ENCODE measurements around the gene IGFBP1. TPM values are rescaled to one million over a fixed set of nuclear protein-coding genes. Genes with fewer than 3 reads are reported as not detected.

IGFBP1 gene
- total and polyA plus RNA-seq, 2 of the 13 experiments (the other 11 are each of a cell fraction or from before 2014, with no cell fraction given) = 5.4 to 885 TPM

DNA sequence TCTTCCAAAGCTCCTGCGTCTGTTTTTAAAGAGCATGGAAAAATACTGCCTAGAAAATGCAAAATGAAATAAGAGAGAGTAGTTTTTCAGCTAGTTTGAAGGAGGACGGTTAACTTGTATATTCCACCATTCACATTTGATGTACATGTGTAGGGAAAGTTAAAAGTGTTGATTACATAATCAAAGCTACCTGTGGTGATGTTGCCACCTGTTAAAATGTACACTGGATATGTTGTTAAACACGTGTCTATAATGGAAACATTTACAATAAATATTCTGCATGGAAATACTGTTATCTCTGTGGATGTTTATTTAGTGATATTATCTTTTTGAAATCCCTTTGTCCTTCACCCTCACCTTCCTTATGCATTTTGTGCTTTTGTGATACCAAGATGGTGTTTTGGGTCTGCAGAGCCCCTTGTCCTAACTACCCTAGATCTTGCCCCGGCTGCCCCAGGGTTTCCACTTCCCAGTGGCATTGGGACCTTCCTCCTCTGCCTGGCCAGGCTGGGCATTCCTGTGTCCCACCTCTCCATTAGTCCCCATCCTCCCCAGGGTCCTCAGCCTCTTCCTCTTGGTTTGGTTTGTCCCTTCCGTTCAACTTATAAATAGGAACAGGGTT lies 5.2 kb downstream of the IGFBP1 start (continued):
- no peak for TF ChIP-seq ZNF83 (CRISPR knock-in tag; IDR thresholded peaks at IDR 0.05; ENCODE audit: borderline replicate concordance)
- TF ChIP-seq ZNF816 (CRISPR knock-in tag; IDR thresholded peaks at IDR 0.05; ENCODE audit: borderline replicate concordance) = peak; percentile 96; the same call in 1 of the 2 replicates
- no peak for TF ChIP-seq NR1H2 (CRISPR knock-in tag; IDR thresholded peaks at IDR 0.05; ENCODE audit: borderline replicate concordance, low read depth)
- TF ChIP-seq AGO1 (IDR thresholded peaks at IDR 0.05; ENCODE audit: low read depth, low read length, poor library complexity, severe bottlenecking) = no peak
- no peak for TF ChIP-seq HMGA1 (CRISPR knock-in tag; conservative IDR thresholded peaks at IDR 0.05)
- TF ChIP-seq ZBTB7A (CRISPR knock-in tag; IDR thresholded peaks at IDR 0.05) = 0 out of 2 replicates have a peak, but pooled peaks have one; percentile 16
- TF ChIP-seq ZNF264 (CRISPR knock-in tag; IDR thresholded peaks at IDR 0.05) = peak; percentile 18; the same call in 1 of the 2 replicates
- no peak for TF ChIP-seq DNMT1 (CRISPR knock-in tag; IDR thresholded peaks at IDR 0.05)
- no peak for TF ChIP-seq ZNF331 (CRISPR knock-in tag; IDR thresholded peaks at IDR 0.05)
- 0 out of 2 replicates have a peak, but pooled peaks have one; percentile 36 for TF ChIP-seq ZNF569 (CRISPR knock-in tag; IDR thresholded peaks at IDR 0.05; ENCODE audit: borderline replicate concordance)
- TF ChIP-seq GTF3A (CRISPR knock-in tag; conservative IDR thresholded peaks at IDR 0.05) = no peak
- TF ChIP-seq KDM6A (CRISPR knock-in tag; IDR thresholded peaks at IDR 0.05; ENCODE audit: low read depth) = no peak
- TF ChIP-seq, protein P1, sequence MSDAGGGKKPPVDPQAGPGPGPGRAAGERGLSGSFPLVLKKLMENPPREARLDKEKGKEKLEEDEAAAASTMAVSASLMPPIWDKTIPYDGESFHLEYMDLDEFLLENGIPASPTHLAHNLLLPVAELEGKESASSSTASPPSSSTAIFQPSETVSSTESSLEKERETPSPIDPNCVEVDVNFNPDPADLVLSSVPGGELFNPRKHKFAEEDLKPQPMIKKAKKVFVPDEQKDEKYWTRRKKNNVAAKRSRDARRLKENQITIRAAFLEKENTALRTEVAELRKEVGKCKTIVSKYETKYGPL (CRISPR knock-in tag; IDR thresholded peaks at IDR 0.05) = no peak
- TF ChIP-seq ZNF768 (CRISPR knock-in tag; IDR thresholded peaks at IDR 0.05) = no peak
- TF ChIP-seq PHF5A (CRISPR knock-in tag; IDR thresholded peaks at IDR 0.05; ENCODE audit: low read depth, unreplicated experiment) = no peak
- TF ChIP-seq KLF11 (CRISPR knock-in tag; IDR thresholded peaks at IDR 0.05) = no peak
- TF ChIP-seq ZNF274 (CRISPR knock-in tag; IDR thresholded peaks at IDR 0.05) = no peak; the same call in none of the 2 replicates
- TF ChIP-seq, protein P2, sequence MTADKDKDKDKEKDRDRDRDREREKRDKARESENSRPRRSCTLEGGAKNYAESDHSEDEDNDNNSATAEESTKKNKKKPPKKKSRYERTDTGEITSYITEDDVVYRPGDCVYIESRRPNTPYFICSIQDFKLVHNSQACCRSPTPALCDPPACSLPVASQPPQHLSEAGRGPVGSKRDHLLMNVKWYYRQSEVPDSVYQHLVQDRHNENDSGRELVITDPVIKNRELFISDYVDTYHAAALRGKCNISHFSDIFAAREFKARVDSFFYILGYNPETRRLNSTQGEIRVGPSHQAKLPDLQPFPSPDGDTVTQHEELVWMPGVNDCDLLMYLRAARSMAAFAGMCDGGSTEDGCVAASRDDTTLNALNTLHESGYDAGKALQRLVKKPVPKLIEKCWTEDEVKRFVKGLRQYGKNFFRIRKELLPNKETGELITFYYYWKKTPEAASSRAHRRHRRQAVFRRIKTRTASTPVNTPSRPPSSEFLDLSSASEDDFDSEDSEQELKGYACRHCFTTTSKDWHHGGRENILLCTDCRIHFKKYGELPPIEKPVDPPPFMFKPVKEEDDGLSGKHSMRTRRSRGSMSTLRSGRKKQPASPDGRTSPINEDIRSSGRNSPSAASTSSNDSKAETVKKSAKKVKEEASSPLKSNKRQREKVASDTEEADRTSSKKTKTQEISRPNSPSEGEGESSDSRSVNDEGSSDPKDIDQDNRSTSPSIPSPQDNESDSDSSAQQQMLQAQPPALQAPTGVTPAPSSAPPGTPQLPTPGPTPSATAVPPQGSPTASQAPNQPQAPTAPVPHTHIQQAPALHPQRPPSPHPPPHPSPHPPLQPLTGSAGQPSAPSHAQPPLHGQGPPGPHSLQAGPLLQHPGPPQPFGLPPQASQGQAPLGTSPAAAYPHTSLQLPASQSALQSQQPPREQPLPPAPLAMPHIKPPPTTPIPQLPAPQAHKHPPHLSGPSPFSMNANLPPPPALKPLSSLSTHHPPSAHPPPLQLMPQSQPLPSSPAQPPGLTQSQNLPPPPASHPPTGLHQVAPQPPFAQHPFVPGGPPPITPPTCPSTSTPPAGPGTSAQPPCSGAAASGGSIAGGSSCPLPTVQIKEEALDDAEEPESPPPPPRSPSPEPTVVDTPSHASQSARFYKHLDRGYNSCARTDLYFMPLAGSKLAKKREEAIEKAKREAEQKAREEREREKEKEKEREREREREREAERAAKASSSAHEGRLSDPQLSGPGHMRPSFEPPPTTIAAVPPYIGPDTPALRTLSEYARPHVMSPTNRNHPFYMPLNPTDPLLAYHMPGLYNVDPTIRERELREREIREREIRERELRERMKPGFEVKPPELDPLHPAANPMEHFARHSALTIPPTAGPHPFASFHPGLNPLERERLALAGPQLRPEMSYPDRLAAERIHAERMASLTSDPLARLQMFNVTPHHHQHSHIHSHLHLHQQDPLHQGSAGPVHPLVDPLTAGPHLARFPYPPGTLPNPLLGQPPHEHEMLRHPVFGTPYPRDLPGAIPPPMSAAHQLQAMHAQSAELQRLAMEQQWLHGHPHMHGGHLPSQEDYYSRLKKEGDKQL (CRISPR knock-in tag; IDR thresholded peaks at IDR 0.05; ENCODE audit: low read depth) = peak; percentile 64; the same call in 1 of the 2 replicates
- TF ChIP-seq ZNF615 (CRISPR knock-in tag; IDR thresholded peaks at IDR 0.05; ENCODE audit: borderline replicate concordance) = no peak
- TF ChIP-seq HES4 (CRISPR knock-in tag; IDR thresholded peaks at IDR 0.05; ENCODE audit: borderline replicate concordance) = no peak

Data from HepG2 (cell line).